Heart right ventricle (tissue), 16 donors: Measurements from ENCODE around the gene NEK6. TPM values are rescaled to one million over a fixed set of nuclear protein-coding genes. Genes with fewer than 3 reads are reported as not detected.
A peak's percentile ranks its signal among the peaks of the same experiment; 100 is the strongest.

ENCODE experiments used
- ATAC-seq, 8 donors: fragments of 200-7000 bp; cut with Tn5 transposase; one replicate each; pipeline ENCODE4 v1.9.1; 2020; ENCODE audit warnings: mild to moderate bottlenecking in 8 of 8, moderate library complexity in 8 of 8, moderate number of reproducible peaks in 1 of 8
- DNase-seq, 2 donors: peaks; one replicate each; pipeline ENCODE4 v3.0.0-alpha.2; 2020
- H3K27ac ChIP-seq, 10 donors: fragments of 200-600 bp; sonication (generic) in 2 of 10; one replicate each; pipeline versions ENCODE4 v1.5.0 to v1.8.0; 2020 to 2022; ENCODE audit warnings: mild to moderate bottlenecking in 3 of 10
- H3K27me3 ChIP-seq, 7 donors: fragments of 200-600 bp; one replicate each; pipeline ENCODE4 v1.8.0; 2021 to 2022; ENCODE audit warnings: mild to moderate bottlenecking in 2 of 7
- H3K36me3 ChIP-seq, 9 donors: fragments of 200-600 bp; sonication (generic) in 1 of 9; one replicate each; pipeline versions ENCODE4 v1.5.0 to v1.8.0; 2020 to 2022; ENCODE audit warnings: mild to moderate bottlenecking in 2 of 9
- H3K4me1 ChIP-seq, 9 donors: fragments of 200-600 bp; sonication (generic) in 1 of 9; one replicate each; pipeline versions ENCODE4 v1.5.0 to v1.8.0; 2020 to 2022; ENCODE audit warnings: mild to moderate bottlenecking in 4 of 9
- H3K4me3 ChIP-seq, 10 donors: fragments of 200-600 bp; sonication (generic) in 2 of 10; one replicate each; pipeline versions ENCODE4 v1.5.0 to v1.8.0; 2020 to 2022; ENCODE audit warnings: mild to moderate bottlenecking in 7 of 10, moderate library complexity in 2 of 10
- H3K9me3 ChIP-seq, 11 donors: fragments of 200-600 bp in 10 of 11; sonication (generic) in 2 of 11; one replicate each; pipeline versions ENCODE4 v1.5.0 to v1.8.0; 2013 to 2022; ENCODE audit warnings: mild to moderate bottlenecking in 2 of 11, control low read depth in 1 of 11, moderate library complexity in 1 of 11
- CTCF ChIP-seq, 9 donors: fragments of 200-600 bp; sonication (generic) in 2 of 9; IDR thresholded peaks; one replicate each; pipeline versions ENCODE4 v1.5.0 to v1.8.0; 2021 to 2022; ENCODE audit warnings: antibody characterized with exemption in 9 of 9, mild to moderate bottlenecking in 5 of 9, moderate library complexity in 1 of 9
- WGBS, 2 donors: extraction: QIAGEN DNeasy Blood & Tissue Kit; methylation state at CpG; one replicate each; pipeline ENCODE4 v1.1.7; 2013; ENCODE audit warnings: inconsistent platforms in 1 of 2; 5-methylcytosine and 5-hydroxymethylcytosine counted together
- intact Hi-C, 10 donors: fragments of 100-400 bp; cut with DNase I; formaldehyde crosslinking; loops; one replicate each; pipeline versions ENCODE4 v1.11.1 to v1.14.2; 2022
- polyA plus RNA-seq, 2 donors: library from polyadenylated mRNA; stranded (reverse); fragments of 200-250 nt; gene quantifications; one replicate each; pipeline ENCODE4 v1.2.3, GENCODE V29; 2013
- total RNA-seq, 10 donors: library from RNA; stranded (reverse); fragmentation: NEBNext Ultra II Directional in 3 of 10; extraction: Animal tissue kit (Norgen Biotek cat#: 25700) in 3 of 10; gene quantifications; one replicate each; pipeline versions ENCODE4 v1.2.1 to v1.2.4, GENCODE V29; 2021 to 2023
- donor health status: Arrhythmogenic right ventricular cardiomyopathy.
- donor health status: ischemic (EF 13 %, LVEDD 7.1; RV severe dilation, severe dysfunction).
- donor health status: healthy with polysubstance abuse.
- donor health status: DM: no; HTN: yes; CAD: no.
- donor health status: DM: no; HTN: no; CAD: no.
- donor health status: ischemic (EF 25% LVEDD 6.9; RV normal size, moderate dysfunction).
- donor health status: ischemic (EF 25% LVEDD 5.7; RV mildly dilated, moderate dysfunction).
- donor health status: healthy.
- donor health status: DM: yes; HTN: yes; CAD: no.
- donor health status: Ischemic cardiomyopathy.
- donor health status: ischemic (EF 35%, LVEDD 5.7; RV mildly dilated, moderate dysfunction).
- donor health status: nonischemic (EF 11% LVEDD 7.7; RV severe dilation, severe dysfunction).
- donor health status: DM: yes; HTN: yes; CAD: no.
- donor health status: PGD.
- donor health status: ischemic (EF 29% LVEDD 5.4; RV normal size, mild dysfunction).
- donor health status: nonischemic (EF 23%, LVEDD 6.1; RV moderate dilation, normal function).

NEK6 gene
- total and polyA plus RNA-seq, 12 donors = 1.9 to 22.4 (median 7.5) TPM

GRCh38 chr9:124291801-124292396 is 34.1 kb downstream of the NEK6 start:
- TF ChIP-seq CTCF (IDR thresholded peaks at IDR 0.05) = peak in 3 of 9 donors; percentile 11 to 21 (median 11)
- 26 to 31% methylated on average over 11 of the region's 11 CpGs for WGBS, 2 donors
- Histone ChIP-seq H3K9me3 (no peaks in the 10 kb centered on the region), H3K27ac (peak overlapping the region in 4 of 10 donors; percentile 19 to 43 (median 36)), H3K36me3 (peaks cover 0 to 51% (median 0%) of the 10 kb centered on the region in 9 donors), H3K27me3 (no peaks in the 10 kb centered on the region), H3K4me1 (peaks cover 34 to 91% (median 72%) of the 10 kb centered on the region in 9 donors), H3K4me3 (peak overlapping the region in 4 of 10 donors; percentile 6 to 34 (median 20))
- peak in 1 of 2 donors; percentile 61 for DNase-seq
- peak; percentile 35 to 80 (median 66) for ATAC-seq
- intact Hi-C loops = loop anchor here in 1 of 10 donors (10.0 kb wide), 1 partner anchor 157 kb away; no protein-coding TSS in a partner anchor

GRCh38 chr9:124292696-124293593 is 35.2 kb downstream of the NEK6 start:
- Histone ChIP-seq H3K36me3 (peaks cover 0 to 42% (median 0%) of the 10 kb centered on the region in 9 donors), H3K4me3 (no peak overlapping the region), H3K9me3 (no peaks in the 10 kb centered on the region), H3K4me1 (peaks cover 39 to 91% (median 82%) of the 10 kb centered on the region in 9 donors), H3K27me3 (no peaks in the 10 kb centered on the region), H3K27ac (peak overlapping the region in 1 of 10 donors; percentile 37)
- no peak for DNase-seq
- no peak for TF ChIP-seq CTCF (IDR thresholded peaks at IDR 0.05)
- ATAC-seq = no peak
- WGBS, 2 donors = 81 to 83% methylated on average over 12 of the region's 12 CpGs
- intact Hi-C loops = loop anchor here in 1 of 10 donors (10.0 kb wide), 1 partner anchor 158 kb away; no protein-coding TSS in a partner anchor

- peak in 1 of 9 donors; percentile 52 for TF ChIP-seq CTCF (IDR thresholded peaks at IDR 0.05)
- H3K9me3 ChIP-seq = no peaks in the 10 kb centered on the region
Measured at GRCh38 chr9:124293718-124294506, 36.2 kb downstream of the NEK6 start.

More at GRCh38 chr9:124293718-124294506, 36.2 kb downstream of the NEK6 start:
- Histone ChIP-seq H3K27ac (no peak overlapping the region), H3K4me3 (no peak overlapping the region), H3K36me3 (peaks cover 0 to 38% (median 0%) of the 10 kb centered on the region in 9 donors), H3K27me3 (no peaks in the 10 kb centered on the region), H3K4me1 (peaks cover 39 to 97% (median 91%) of the 10 kb centered on the region in 9 donors)
- WGBS, 2 donors = 87 to 89% methylated on average over 17 of the region's 17 CpGs
- intact Hi-C loops = loop anchor here in 1 of 10 donors (10.0 kb wide), 1 partner anchor 159 kb away; no protein-coding TSS in a partner anchor
- no peak for ATAC-seq
- no peak for DNase-seq
